ENCODE results near the gene ADCYAP1R1. TPM values are rescaled to one million over a fixed set of nuclear protein-coding genes. Genes with fewer than 3 reads are reported as not detected.

The ADCYAP1R1 gene
- polyA plus RNA-seq, 1 donor from 2014 or later = not detected

DNA sequence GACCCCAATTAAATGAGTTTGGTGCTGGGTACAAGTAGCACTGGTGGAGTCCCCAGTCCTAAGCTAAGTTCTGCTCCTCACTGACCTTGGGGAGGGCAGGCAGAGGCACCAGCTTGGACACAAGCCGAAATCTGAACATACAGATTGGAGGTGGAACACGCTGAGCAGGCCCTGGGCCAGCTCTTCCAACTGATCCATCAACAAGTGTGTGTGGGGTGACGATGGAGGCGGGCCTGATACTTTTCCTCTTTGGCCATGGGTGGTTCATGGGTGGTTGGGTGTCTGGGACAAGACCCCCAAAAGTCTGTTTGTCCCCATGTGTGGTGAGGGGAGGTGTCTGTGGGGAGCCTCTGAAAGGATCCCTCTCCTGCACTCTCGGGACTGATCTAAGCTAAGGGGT is 1.9 kb downstream of the ADCYAP1R1 start:
- no peak overlapping the region for H3K27ac Mint-ChIP-seq

GRCh38 chr7:31054608-31055278 is 2.6 kb downstream of the ADCYAP1R1 start:
- H3K27ac Mint-ChIP-seq = no peak overlapping the region
- peaks cover 0 to 2% (median 0%) of the 10 kb centered on the region in 3 donors for H3K9me3 Mint-ChIP-seq
- peaks cover 0 to 2% (median 2%) of the 10 kb centered on the region in 3 donors for H3K4me1 Mint-ChIP-seq
- H3K36me3 Mint-ChIP-seq = no peaks in the 10 kb centered on the region
- H3K27me3 Mint-ChIP-seq = peaks cover 30% of the 10 kb centered on the region
- no peak overlapping the region for H3K4me3 Mint-ChIP-seq

More for the DNA sequence above, 1.9 kb downstream of the ADCYAP1R1 start:
- H3K4me1 Mint-ChIP-seq = peaks cover 0 to 4% (median 2%) of the 10 kb centered on the region in 3 donors
- peaks cover 30% of the 10 kb centered on the region for H3K27me3 Mint-ChIP-seq
- peaks cover 0 to 2% (median 0%) of the 10 kb centered on the region in 3 donors for H3K9me3 Mint-ChIP-seq
- H3K4me3 Mint-ChIP-seq = no peak overlapping the region
- H3K36me3 Mint-ChIP-seq = no peaks in the 10 kb centered on the region

DNA sequence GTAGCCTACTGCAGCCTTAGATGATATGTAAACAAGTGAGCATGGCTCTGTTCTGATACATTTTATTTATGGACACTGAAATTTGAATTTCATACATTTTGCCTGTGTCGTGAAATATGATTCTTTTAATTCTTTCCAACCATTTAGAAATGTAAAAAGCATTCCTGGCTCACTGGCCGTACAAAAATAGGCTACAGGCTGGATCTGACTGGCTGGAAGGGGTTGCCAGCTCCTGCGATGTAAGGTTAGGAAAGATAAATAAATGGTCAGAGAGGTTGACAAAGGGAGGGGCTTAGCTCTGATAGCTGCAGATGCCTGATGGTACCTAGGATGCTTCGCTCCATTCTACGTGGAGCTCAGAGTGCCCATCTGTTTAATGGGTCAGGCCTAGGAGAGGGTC is 3.4 kb downstream of the ADCYAP1R1 start:
- no peak overlapping the region for H3K4me3 Mint-ChIP-seq
- no peak overlapping the region for H3K27ac Mint-ChIP-seq
- H3K27me3 Mint-ChIP-seq = peaks cover 28% of the 10 kb centered on the region
- peaks cover 0 to 2% (median 2%) of the 10 kb centered on the region in 3 donors for H3K4me1 Mint-ChIP-seq
- peaks cover 0 to 2% (median 0%) of the 10 kb centered on the region in 3 donors for H3K9me3 Mint-ChIP-seq
- H3K36me3 Mint-ChIP-seq = no peaks in the 10 kb centered on the region

DNA sequence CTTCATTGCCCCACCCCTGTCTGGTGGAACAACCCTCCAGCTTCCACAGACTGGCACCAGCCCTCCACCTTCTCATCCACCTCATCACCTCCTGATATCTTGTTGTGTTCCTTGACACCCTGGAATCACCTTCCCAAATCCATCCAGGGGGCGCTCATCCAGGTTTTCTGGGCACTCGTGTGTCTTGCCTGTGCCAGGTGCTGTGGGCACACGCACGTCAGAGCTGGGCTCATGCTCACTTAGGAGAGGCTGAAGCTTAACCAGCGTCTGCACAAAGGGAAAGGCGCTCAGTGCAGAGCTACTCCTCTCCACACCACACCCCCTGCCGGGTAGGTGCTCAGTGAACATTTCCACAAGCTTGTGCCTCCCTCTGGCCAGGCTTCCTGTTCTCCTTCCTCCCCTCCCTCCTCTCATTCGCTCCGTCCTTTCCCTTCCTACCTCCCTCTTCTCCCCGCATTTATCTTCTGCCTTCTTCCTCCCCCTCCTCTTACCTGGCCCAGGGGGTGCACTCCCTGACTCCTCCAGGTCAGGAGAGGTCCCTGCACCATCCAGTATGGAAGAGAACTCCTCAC is 4.8 kb downstream of the ADCYAP1R1 start:
- Mint-ChIP-seq H3K4me1 (peaks cover 0 to 2% (median 0%) of the 10 kb centered on the region in 3 donors), H3K27ac (no peak overlapping the region), H3K9me3 (no peaks in the 10 kb centered on the region), H3K4me3 (no peak overlapping the region), H3K36me3 (no peaks in the 10 kb centered on the region), H3K27me3 (peaks cover 15% of the 10 kb centered on the region)

DNA sequence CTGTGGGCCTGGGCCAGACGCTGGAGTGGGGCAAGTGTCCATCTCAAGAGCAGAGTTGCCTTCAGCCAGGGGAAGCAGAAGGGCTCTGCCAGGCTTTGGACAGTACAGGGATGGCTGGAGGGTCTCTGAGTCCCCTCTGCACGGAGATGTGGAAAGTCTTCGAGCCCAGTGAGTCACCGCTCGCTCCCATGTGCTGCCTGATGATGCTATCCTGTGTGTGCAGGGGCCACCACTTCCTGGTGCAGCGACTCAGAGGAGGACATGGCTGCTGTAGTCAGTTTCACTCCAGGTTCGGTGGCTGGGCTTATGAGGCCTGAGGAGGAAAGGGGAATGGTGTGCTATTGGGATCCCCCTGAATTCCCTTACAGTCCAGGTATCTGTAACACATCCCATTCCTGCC is 6.0 kb downstream of the ADCYAP1R1 start:
- Mint-ChIP-seq H3K36me3 (no peaks in the 10 kb centered on the region), H3K4me3 (no peak overlapping the region), H3K9me3 (no peaks in the 10 kb centered on the region), H3K27me3 (peaks cover 14% of the 10 kb centered on the region), H3K4me1 (peaks cover 0 to 2% (median 0%) of the 10 kb centered on the region in 3 donors), H3K27ac (no peak overlapping the region)

- Mint-ChIP-seq H3K27ac (no peak overlapping the region), H3K9me3 (no peaks in the 10 kb centered on the region), H3K4me3 (no peak overlapping the region), H3K4me1 (peaks cover 0 to 2% (median 0%) of the 10 kb centered on the region in 3 donors), H3K27me3 (peaks cover 10% of the 10 kb centered on the region), H3K36me3 (no peaks in the 10 kb centered on the region)
Measured at GRCh38 chr7:31058688-31059087, 6.6 kb downstream of the ADCYAP1R1 start.

- Mint-ChIP-seq H3K4me3 (no peak overlapping the region), H3K27ac (no peak overlapping the region), H3K27me3 (peaks cover 4% of the 10 kb centered on the region), H3K9me3 (no peaks in the 10 kb centered on the region), H3K4me1 (peaks cover 0 to 2% (median 0%) of the 10 kb centered on the region in 3 donors), H3K36me3 (no peaks in the 10 kb centered on the region)
Measured at GRCh38 chr7:31059551-31059950, 7.4 kb downstream of the ADCYAP1R1 start.

DNA sequence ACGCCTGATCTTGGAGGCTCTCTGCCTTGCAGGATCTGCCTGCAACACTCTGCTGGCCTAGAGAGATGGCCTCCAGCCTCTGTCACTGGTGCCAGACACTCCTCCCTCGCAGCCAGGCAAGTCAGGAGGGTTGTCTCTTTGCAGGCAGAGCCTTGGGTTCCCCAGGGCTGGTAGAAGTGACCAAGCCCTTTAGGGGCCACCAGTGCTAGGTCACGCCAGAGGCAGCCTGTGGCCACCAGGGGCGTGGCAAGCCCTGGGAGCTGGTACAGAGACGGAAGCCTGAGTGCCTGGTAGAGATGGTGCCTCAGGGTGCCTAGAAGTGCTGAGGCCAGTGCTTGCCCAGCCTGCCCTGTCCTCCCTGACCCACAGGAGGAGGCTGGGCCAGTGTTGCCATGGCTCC is 9.1 kb downstream of the ADCYAP1R1 start:
- Mint-ChIP-seq H3K36me3 (no peaks in the 10 kb centered on the region), H3K27ac (no peak overlapping the region)

DNA sequence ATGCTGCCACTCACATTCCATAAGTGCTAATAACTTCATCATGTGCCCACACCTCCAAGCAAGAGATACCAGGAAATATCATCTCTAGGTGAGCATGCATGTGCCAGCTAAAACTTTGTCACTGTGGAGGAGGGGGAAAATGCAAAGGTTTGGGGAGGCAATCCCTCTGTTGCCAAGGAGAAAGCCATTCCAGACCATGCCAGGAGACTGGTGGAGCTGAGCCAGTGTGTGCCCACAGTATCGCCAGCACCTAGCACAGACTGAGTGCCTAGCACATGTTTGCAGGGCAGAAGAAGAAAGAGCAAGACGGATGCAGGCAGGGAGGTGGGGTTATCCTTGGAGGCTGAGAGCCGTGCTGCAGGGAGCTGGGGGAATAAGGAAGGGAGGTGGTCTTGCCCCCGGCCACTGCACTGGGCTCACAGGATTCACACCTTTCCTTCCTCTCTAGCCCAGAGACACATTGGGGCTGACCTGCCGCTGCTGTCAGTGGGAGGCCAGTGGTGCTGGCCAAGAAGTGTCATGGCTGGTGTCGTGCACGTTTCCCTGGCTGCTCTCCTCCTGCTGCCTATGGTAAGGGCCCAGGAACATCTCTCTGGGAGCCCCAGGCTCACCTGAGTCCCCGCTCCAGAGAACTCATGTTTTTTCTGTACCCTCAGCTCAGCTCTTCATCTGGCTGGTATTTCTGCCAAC is 10.8 kb downstream of the ADCYAP1R1 start:
- Mint-ChIP-seq H3K27ac (no peak overlapping the region), H3K27me3 (peaks cover 3% of the 10 kb centered on the region)

More for the DNA sequence above, 9.1 kb downstream of the ADCYAP1R1 start:
- Mint-ChIP-seq H3K27me3 (peaks cover 3% of the 10 kb centered on the region), H3K4me1 (peaks cover 0 to 2% (median 0%) of the 10 kb centered on the region in 3 donors), H3K4me3 (no peak overlapping the region), H3K9me3 (no peaks in the 10 kb centered on the region)

DNA sequence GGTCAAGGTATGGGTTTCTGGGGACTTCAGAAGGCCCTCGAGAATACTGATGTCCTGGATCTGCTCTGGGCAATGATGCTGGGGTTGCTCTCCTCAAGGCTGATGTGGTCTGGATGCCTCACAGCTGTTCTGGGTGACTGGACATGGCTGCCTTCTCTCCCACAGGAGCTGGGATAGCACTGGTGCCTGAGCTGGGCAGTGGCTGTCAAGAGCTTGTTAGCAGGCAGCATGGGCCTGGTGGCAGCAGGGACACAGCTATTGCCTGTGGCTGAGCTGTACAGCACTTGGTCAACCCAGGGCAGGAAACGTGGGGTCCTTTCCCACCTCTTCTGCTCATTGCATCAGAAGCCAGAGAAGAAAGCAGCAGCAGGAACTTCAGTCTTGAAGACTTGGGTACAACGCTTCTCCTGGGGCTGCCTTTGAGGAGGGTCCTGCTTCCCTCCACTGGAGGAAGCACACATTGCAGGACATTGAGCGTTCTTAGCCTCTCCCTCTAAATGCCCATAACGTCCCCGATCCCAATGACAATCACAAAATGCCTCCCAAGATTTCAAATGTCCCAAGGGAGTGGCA is 13.0 kb downstream of the ADCYAP1R1 start:
- Mint-ChIP-seq H3K9me3 (no peaks in the 10 kb centered on the region), H3K4me1 (no peaks in the 10 kb centered on the region), H3K4me3 (no peak overlapping the region), H3K36me3 (no peaks in the 10 kb centered on the region), H3K27me3 (peaks cover under 1% of the 10 kb centered on the region), H3K27ac (no peak overlapping the region)

More for the DNA sequence above, 10.8 kb downstream of the ADCYAP1R1 start:
- peak overlapping the region in 1 of 4 donors; percentile 57 for H3K4me3 Mint-ChIP-seq
- no peaks in the 10 kb centered on the region for H3K4me1 Mint-ChIP-seq
- H3K9me3 Mint-ChIP-seq = no peaks in the 10 kb centered on the region
- no peaks in the 10 kb centered on the region for H3K36me3 Mint-ChIP-seq

GRCh38 chr7:31065840-31066239 is 13.7 kb downstream of the ADCYAP1R1 start:
- Mint-ChIP-seq H3K27ac (no peak overlapping the region), H3K9me3 (no peaks in the 10 kb centered on the region), H3K36me3 (no peaks in the 10 kb centered on the region), H3K27me3 (peaks cover 1% of the 10 kb centered on the region), H3K4me3 (no peak overlapping the region), H3K4me1 (no peaks in the 10 kb centered on the region)

DNA sequence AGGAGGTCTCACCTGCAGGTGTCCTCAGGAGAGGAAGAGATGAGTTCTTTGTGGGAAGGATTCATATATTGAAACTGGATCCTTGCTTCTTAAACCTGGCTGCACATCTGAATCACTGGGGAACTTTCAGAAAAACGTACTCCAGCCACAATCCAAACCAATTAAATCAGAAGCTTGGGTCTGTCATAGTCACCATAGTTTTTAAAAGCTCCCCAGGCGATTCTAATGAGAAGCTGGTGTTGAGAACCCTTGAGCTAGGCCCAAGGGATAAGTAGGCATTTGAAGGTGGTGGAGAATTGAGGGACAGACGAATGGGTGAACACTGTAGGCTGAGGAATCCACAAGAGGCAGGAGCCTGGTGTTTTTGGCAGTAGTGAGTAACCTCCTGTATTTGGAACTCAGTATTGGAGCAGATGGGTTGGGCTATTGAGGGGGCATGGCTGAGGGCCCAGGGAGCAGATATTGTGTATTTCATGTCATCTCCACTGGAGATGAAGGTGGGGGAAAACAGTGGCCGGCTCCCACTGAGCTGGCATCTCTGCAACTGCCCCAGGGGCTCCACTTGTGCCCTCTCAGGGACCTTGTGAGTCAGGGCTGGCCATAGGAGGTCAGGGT is 14.5 kb downstream of the ADCYAP1R1 start:
- no peaks in the 10 kb centered on the region for H3K9me3 Mint-ChIP-seq
- H3K27ac Mint-ChIP-seq = no peak overlapping the region
- H3K4me3 Mint-ChIP-seq = no peak overlapping the region
- H3K36me3 Mint-ChIP-seq = no peaks in the 10 kb centered on the region
- peaks cover 1% of the 10 kb centered on the region for H3K27me3 Mint-ChIP-seq
- no peaks in the 10 kb centered on the region for H3K4me1 Mint-ChIP-seq

- Mint-ChIP-seq H3K36me3 (no peaks in the 10 kb centered on the region), H3K27me3 (peaks cover 1% of the 10 kb centered on the region), H3K4me1 (no peaks in the 10 kb centered on the region), H3K4me3 (no peak overlapping the region), H3K27ac (no peak overlapping the region), H3K9me3 (no peaks in the 10 kb centered on the region)
Measured at GRCh38 chr7:31067491-31067890, 15.4 kb downstream of the ADCYAP1R1 start.

- H3K36me3 Mint-ChIP-seq = no peaks in the 10 kb centered on the region
- H3K27ac Mint-ChIP-seq = no peak overlapping the region
- H3K27me3 Mint-ChIP-seq = peaks cover 1% of the 10 kb centered on the region
- H3K9me3 Mint-ChIP-seq = no peaks in the 10 kb centered on the region
- no peaks in the 10 kb centered on the region for H3K4me1 Mint-ChIP-seq
- H3K4me3 Mint-ChIP-seq = no peak overlapping the region
Measured at GRCh38 chr7:31068006-31068675, 16.0 kb downstream of the ADCYAP1R1 start.
